Esophagus muscularis mucosa (tissue), 4 donors: ENCODE measurements around the gene CEBPE. TPM values are rescaled to one million over a fixed set of nuclear protein-coding genes. Genes with fewer than 3 reads are reported as not detected.

Source experiments
- DNase-seq: peaks from one replicate; pipeline ENCODE4 v3.0.0-alpha.2; 2017; ENCODE audit errors: extremely low spot score
- H3K27ac ChIP-seq, 4 donors: fragments of 200-600 bp; sonication (generic); replicated peaks in 1 of 4; 1 replicate in 3 of 4; 2 replicates in 1 of 4; pipeline ENCODE4 v1.5.1; 2016 to 2019; ENCODE audit warnings: mild to moderate bottlenecking in 1 of 4
- H3K27me3 ChIP-seq, 4 donors: fragments of 200-600 bp; sonication (generic); one replicate each; pipeline versions ENCODE4 v1.5.1 to v1.6.0; 2016 to 2019
- H3K36me3 ChIP-seq, 4 donors: fragments of 200-600 bp; sonication (generic); one replicate each; pipeline ENCODE4 v1.5.1; 2016 to 2019
- H3K4me1 ChIP-seq, 4 donors: fragments of 200-600 bp; sonication (generic); one replicate each; pipeline ENCODE4 v1.5.1; 2016 to 2019
- H3K4me3 ChIP-seq, 4 donors: fragments of 200-600 bp; sonication (generic); 1 replicate in 2 of 4; 2 replicates in 2 of 4; pipeline ENCODE4 v1.5.1; 2016 to 2019; ENCODE audit warnings: mild to moderate bottlenecking in 4 of 4, moderate library complexity in 1 of 4
- H3K9me3 ChIP-seq, 4 donors: fragments of 200-600 bp; sonication (generic); 1 replicate in 3 of 4; 2 replicates in 1 of 4; pipeline ENCODE4 v1.5.1; 2016 to 2019
- CTCF ChIP-seq, 3 experiments: fragments of 200-600 bp in 2 of 3; fragments of 450-650 bp in 1 of 3; sonication (generic) in 2 of 3; IDR thresholded peaks; one replicate each; pipeline ENCODE4 v1.5.1; 2017 to 2019; ENCODE audit warnings: antibody characterized with exemption in 3 of 3, mild to moderate bottlenecking in 2 of 3, moderate library complexity in 1 of 3
- EP300 ChIP-seq: sonication (generic); formaldehyde crosslinking; IDR thresholded peaks from one replicate; pipeline ENCODE4 v1.6.1; 2017; ENCODE audit warnings: antibody characterized with exemption
- POLR2A ChIP-seq: fragments of 450-650 bp; IDR thresholded peaks from one replicate; pipeline ENCODE4 v1.6.1; 2017; ENCODE audit warnings: antibody characterized with exemption, moderate library complexity, mild to moderate bottlenecking, low read depth
- POLR2AphosphoS5 ChIP-seq, 2 donors: sonication (generic); formaldehyde crosslinking; IDR thresholded peaks; one replicate each; pipeline ENCODE4 v1.6.1; 2017; ENCODE audit warnings: antibody characterized with exemption in 2 of 2
- WGBS: methylation state at CpG from one replicate; pipeline ENCODE4 v1.1.5; 2018; 5-methylcytosine and 5-hydroxymethylcytosine counted together
- intact Hi-C: fragments of 100-400 bp; cut with DNase I; formaldehyde crosslinking; loops from one replicate; pipeline ENCODE4 v1.15.1; 2023
- total RNA-seq, 4 donors: library from RNA; depleted of rRNA; stranded (reverse); fragments of >200 nt; gene quantifications; one replicate each; pipeline versions ENCODE4 v1.1.0 to v1.2.1, GENCODE V29; 2016

The CEBPE gene
- total RNA-seq, 4 donors from 2014 or later = 0.57 TPM; not detected in 3

DNA sequence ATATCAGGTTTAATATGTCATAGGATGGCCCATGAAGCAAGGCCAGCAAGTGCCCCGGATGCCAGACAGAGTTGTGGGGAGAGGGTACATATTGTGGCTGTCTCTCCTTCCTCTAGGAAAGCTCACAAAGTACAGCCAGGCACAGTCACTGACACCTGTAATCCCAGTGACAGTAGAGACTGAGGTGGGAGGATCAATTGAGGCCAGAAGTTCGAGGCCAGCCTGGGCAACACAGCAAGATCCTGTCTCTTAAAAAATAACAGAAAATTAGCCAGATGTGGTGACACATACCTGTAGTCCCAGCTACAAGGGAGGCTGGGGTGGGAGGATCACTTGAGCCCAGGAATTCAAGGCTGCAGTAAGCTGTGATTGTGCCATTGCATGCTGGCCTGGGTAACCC lies 32.3 kb upstream of the CEBPE start:
- Histone ChIP-seq H3K4me1 (peaks cover 46 to 99% (median 91%) of the 10 kb centered on the region in 4 donors), H3K27me3 (no peaks in the 10 kb centered on the region), H3K27ac (peak overlapping the region; percentile 90 to 94 (median 92)), H3K36me3 (peaks cover 0 to 9% (median 0%) of the 10 kb centered on the region in 4 donors), H3K4me3 (no peak overlapping the region), H3K9me3 (no peaks in the 10 kb centered on the region)
- 89% methylated on average over 2 of the region's 2 CpGs for WGBS
- DNase-seq = no peak
- TF ChIP-seq CTCF (IDR thresholded peaks at IDR 0.05) (no peak), POLR2A (no peak), POLR2AphosphoS5 (IDR thresholded peaks at IDR 0.05) (no peak), EP300 (no peak)
- intact Hi-C loops = no loop called here

DNA sequence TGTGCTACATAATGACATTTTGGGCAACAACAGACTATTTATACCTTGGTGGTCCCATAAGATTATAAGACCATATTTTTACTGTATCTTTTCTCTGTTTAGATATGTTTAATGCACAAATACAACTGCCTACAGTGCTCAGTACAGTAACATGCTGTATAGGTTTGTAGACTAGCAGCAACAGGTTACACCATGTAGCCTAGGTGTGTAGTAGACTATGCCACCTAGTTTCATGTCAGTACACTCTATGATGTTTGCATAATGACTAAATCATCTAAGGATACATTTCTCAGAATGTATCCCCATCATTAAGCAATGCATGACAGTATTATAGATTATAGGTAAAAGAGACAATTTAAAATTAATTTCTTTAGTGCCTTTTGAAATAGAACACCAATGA lies 30.7 kb upstream of the CEBPE start:
- intact Hi-C loops = no loop called here
- no peaks in the 10 kb centered on the region for H3K9me3 ChIP-seq
- DNase-seq = no peak
- H3K27me3 ChIP-seq = no peaks in the 10 kb centered on the region
- peaks cover 0 to 9% (median 0%) of the 10 kb centered on the region in 4 donors for H3K36me3 ChIP-seq
- TF ChIP-seq POLR2A = no peak
- TF ChIP-seq EP300 = no peak
- no peak for TF ChIP-seq CTCF (IDR thresholded peaks at IDR 0.05)
- TF ChIP-seq POLR2AphosphoS5 (IDR thresholded peaks at IDR 0.05) = no peak
- H3K4me3 ChIP-seq = no peak overlapping the region
- peak overlapping the region; percentile 77 to 94 (median 91) for H3K27ac ChIP-seq
- H3K4me1 ChIP-seq = peaks cover 52 to 99% (median 91%) of the 10 kb centered on the region in 4 donors

DNA sequence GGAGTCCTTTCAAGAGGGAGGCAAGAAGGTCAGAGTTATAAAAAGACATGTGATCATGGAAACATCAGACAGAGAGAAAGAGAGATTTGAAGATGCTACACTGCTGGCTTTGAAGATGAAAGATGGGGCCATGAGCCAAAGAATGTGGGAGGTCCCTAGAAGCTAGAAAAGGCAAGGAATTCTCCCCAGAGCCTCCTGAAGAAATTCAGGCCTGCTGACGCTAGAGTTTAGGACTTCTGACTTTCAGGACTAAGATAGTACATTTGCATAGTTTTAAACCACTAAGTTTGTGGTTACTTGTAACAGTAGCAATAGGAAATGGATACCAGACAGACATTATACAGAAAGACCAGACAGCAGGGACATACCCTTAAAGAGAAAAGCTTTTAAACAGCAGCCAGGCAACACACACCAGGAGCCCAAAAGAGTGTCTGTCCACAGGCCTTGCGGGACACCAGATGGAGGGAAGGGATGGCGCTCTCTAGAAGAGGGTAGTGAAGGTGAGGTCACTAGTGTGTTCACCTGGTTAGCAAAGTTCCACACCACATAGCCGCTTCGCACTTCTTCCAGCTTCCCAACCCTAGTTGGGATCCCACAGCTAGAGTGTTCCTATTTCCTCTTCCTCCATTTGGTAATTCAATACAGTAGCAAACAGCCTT lies 29.7 kb upstream of the CEBPE start:
- no peak overlapping the region for H3K4me3 ChIP-seq
- TF ChIP-seq EP300 = no peak
- TF ChIP-seq POLR2AphosphoS5 (IDR thresholded peaks at IDR 0.05) = peak; percentile 20 to 59
- intact Hi-C loops = no loop called here
- DNase-seq = no peak
- H3K36me3 ChIP-seq = peaks cover 0 to 9% (median 0%) of the 10 kb centered on the region in 4 donors
- WGBS = 86% methylated on average over 5 of the region's 5 CpGs
- peak overlapping the region; percentile 77 to 94 (median 91) for H3K27ac ChIP-seq
- no peaks in the 10 kb centered on the region for H3K9me3 ChIP-seq
- H3K4me1 ChIP-seq = peaks cover 58 to 99% (median 92%) of the 10 kb centered on the region in 4 donors
- H3K27me3 ChIP-seq = no peaks in the 10 kb centered on the region

DNA sequence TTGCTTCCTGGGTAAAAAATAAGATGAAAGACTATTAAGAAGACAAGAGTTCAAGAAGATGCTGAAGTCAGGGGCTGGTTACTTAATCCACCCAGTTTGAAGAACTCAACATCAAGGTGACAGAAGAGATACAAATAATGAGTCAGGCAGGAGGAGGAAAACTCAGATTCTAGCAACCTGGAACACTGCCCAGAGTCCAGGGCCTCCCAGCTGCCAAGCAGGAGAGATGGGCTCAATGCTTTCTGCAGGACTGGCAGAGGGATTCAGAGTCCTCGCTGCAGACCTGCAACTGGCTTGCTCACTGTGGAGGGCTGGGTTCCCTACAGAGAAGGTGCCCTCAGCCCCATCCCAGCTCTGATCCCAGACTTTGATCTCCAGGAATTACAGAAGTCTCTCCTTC lies 28.6 kb upstream of the CEBPE start:
- Histone ChIP-seq H3K27ac (peak overlapping the region; percentile 77 to 94 (median 91)), H3K4me1 (peaks cover 59 to 99% (median 92%) of the 10 kb centered on the region in 4 donors), H3K36me3 (peaks cover 0 to 12% (median 0%) of the 10 kb centered on the region in 4 donors), H3K9me3 (no peaks in the 10 kb centered on the region), H3K27me3 (no peaks in the 10 kb centered on the region), H3K4me3 (no peak overlapping the region)
- intact Hi-C loops = no loop called here
- WGBS = 80% methylated on average over 1 of the region's 1 CpG
- no peak for DNase-seq
- TF ChIP-seq EP300 = no peak
- TF ChIP-seq POLR2AphosphoS5 (IDR thresholded peaks at IDR 0.05) = peak; percentile 38 to 41

DNA sequence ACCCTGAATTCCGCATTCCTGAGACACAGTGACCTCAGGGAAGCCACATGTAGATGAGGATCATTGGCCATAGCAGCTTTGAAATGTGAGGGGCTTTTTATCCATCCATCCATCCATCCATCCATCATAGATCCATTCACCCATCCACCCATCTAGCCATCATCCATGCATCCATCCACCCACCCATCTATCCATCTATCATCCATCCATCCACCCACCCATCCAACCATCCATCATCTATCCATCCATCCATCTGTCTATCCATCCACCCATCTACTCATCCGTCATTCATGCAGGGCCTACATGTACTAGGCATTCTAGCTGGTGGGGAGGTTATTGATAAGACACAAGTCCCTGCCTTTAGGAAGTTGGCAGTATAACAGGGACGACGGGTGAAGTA lies 27.9 kb upstream of the CEBPE start:
- WGBS = 77% methylated on average over 4 of the region's 4 CpGs
- intact Hi-C loops = no loop called here
- no peak for DNase-seq
- H3K4me1 ChIP-seq = peaks cover 57 to 99% (median 91%) of the 10 kb centered on the region in 4 donors
- H3K9me3 ChIP-seq = no peaks in the 10 kb centered on the region
- peak overlapping the region; percentile 77 to 94 (median 91) for H3K27ac ChIP-seq
- H3K4me3 ChIP-seq = no peak overlapping the region
- H3K27me3 ChIP-seq = no peaks in the 10 kb centered on the region
- TF ChIP-seq EP300 = no peak
- TF ChIP-seq POLR2AphosphoS5 (IDR thresholded peaks at IDR 0.05) = no peak
- TF ChIP-seq POLR2A = no peak
- no peak for TF ChIP-seq CTCF (IDR thresholded peaks at IDR 0.05)
- peaks cover 0 to 14% (median 0%) of the 10 kb centered on the region in 4 donors for H3K36me3 ChIP-seq
